Measurements from ENCODE around the gene EP400.

The EP400 gene

GRCh38 chr12:132055535-132056096 lies 105.9 kb downstream of the EP400 start:
- Histone ChIP-seq H3F3A (ENCODE audit: control insufficient read depth, insufficient read depth) (no peaks in the 10 kb centered on the region), H3K79me2 (ENCODE audit: control insufficient read depth, low read length) (no peaks in the 10 kb centered on the region), H4K20me1 (ENCODE audit: control insufficient read depth, insufficient read depth, low read depth, low read length) (no peaks in the 10 kb centered on the region), H3K27me3 (ENCODE audit: control insufficient read depth, low read length) (no peaks in the 10 kb centered on the region), H3K4me1 (ENCODE audit: control insufficient read depth, low read length) (peaks cover 6% of the 10 kb centered on the region), H3K4me2 (ENCODE audit: low read length) (no peak overlapping the region), H3K36me3 (ENCODE audit: control insufficient read depth, low read length) (peaks cover 63% of the 10 kb centered on the region), H3K9me3 (ENCODE audit: control insufficient read depth, insufficient read depth, low read length) (no peaks in the 10 kb centered on the region), H3K27ac (ENCODE audit: low read depth, low read length) (no peak overlapping the region), H3K9me2 (replicated peaks; ENCODE audit: control insufficient read depth, low read length) (no peaks in the 10 kb centered on the region), H3K4me3 (ENCODE audit: low read length) (no peak overlapping the region)
- TF ChIP-seq EZH2phosphoT487 (IDR thresholded peaks at IDR 0.05; ENCODE audit: borderline replicate concordance, low read length): no peak
- TF ChIP-seq CTCF (IDR thresholded peaks at IDR 0.05; ENCODE audit: low read depth, low read length, poor library complexity, severe bottlenecking): no peak

- no peak overlapping the region for H3K4me3 ChIP-seq (ENCODE audit: low read length)
- no peaks in the 10 kb centered on the region for H3K9me3 ChIP-seq (ENCODE audit: control insufficient read depth, insufficient read depth, low read length)
- H4K20me1 ChIP-seq (ENCODE audit: control insufficient read depth, insufficient read depth, low read depth, low read length): no peaks in the 10 kb centered on the region
- H3K79me2 ChIP-seq (ENCODE audit: control insufficient read depth, low read length): no peaks in the 10 kb centered on the region
- no peak overlapping the region for H3K27ac ChIP-seq (ENCODE audit: low read depth, low read length)
- TF ChIP-seq EZH2phosphoT487 (IDR thresholded peaks at IDR 0.05; ENCODE audit: borderline replicate concordance, low read length): no peak
- no peak for TF ChIP-seq CTCF (IDR thresholded peaks at IDR 0.05; ENCODE audit: low read depth, low read length, poor library complexity, severe bottlenecking)
- no peak overlapping the region for H3K4me2 ChIP-seq (ENCODE audit: low read length)
- no peaks in the 10 kb centered on the region for H3K9me2 ChIP-seq (replicated peaks; ENCODE audit: control insufficient read depth, low read length)
- no peaks in the 10 kb centered on the region for H3F3A ChIP-seq (ENCODE audit: control insufficient read depth, insufficient read depth)
- no peaks in the 10 kb centered on the region for H3K27me3 ChIP-seq (ENCODE audit: control insufficient read depth, low read length)
- H3K4me1 ChIP-seq (ENCODE audit: control insufficient read depth, low read length): peaks cover 6% of the 10 kb centered on the region
- peaks cover 59% of the 10 kb centered on the region for H3K36me3 ChIP-seq (ENCODE audit: control insufficient read depth, low read length)
Observed at GRCh38 chr12:132056320-132056719, 106.6 kb downstream of the EP400 start.

- peaks cover 59% of the 10 kb centered on the region for H3K36me3 ChIP-seq (ENCODE audit: control insufficient read depth, low read length)
- H3K27ac ChIP-seq (ENCODE audit: low read depth, low read length): no peak overlapping the region
- no peaks in the 10 kb centered on the region for H3K9me3 ChIP-seq (ENCODE audit: control insufficient read depth, insufficient read depth, low read length)
- H3K4me2 ChIP-seq (ENCODE audit: low read length): no peak overlapping the region
- no peaks in the 10 kb centered on the region for H3K9me2 ChIP-seq (replicated peaks; ENCODE audit: control insufficient read depth, low read length)
- no peak for TF ChIP-seq EZH2phosphoT487 (IDR thresholded peaks at IDR 0.05; ENCODE audit: borderline replicate concordance, low read length)
- TF ChIP-seq CTCF (IDR thresholded peaks at IDR 0.05; ENCODE audit: low read depth, low read length, poor library complexity, severe bottlenecking): no peak
- H3K27me3 ChIP-seq (ENCODE audit: control insufficient read depth, low read length): no peaks in the 10 kb centered on the region
- no peak overlapping the region for H3K4me3 ChIP-seq (ENCODE audit: low read length)
- no peaks in the 10 kb centered on the region for H4K20me1 ChIP-seq (ENCODE audit: control insufficient read depth, insufficient read depth, low read depth, low read length)
- H3F3A ChIP-seq (ENCODE audit: control insufficient read depth, insufficient read depth): no peaks in the 10 kb centered on the region
- H3K79me2 ChIP-seq (ENCODE audit: control insufficient read depth, low read length): no peaks in the 10 kb centered on the region
- peaks cover 6% of the 10 kb centered on the region for H3K4me1 ChIP-seq (ENCODE audit: control insufficient read depth, low read length)
Observed at GRCh38 chr12:132056951-132057350, 107.2 kb downstream of the EP400 start.
